HG03095 (cell line): ENCODE measurements around the gene LINC00305.

Experiments
- ATAC-seq: cut with Tn5 transposase; IDR thresholded peaks from one replicate; pipeline ENCODE4 v1.9.1; 2021; ENCODE audit warnings: moderate library complexity; ENCODE audit not compliant: unreplicated experiment

The LINC00305 gene

GRCh38 chr18:64037812-64038414 lies 111.0 kb downstream of the LINC00305 start:
- ATAC-seq = no peak

DNA sequence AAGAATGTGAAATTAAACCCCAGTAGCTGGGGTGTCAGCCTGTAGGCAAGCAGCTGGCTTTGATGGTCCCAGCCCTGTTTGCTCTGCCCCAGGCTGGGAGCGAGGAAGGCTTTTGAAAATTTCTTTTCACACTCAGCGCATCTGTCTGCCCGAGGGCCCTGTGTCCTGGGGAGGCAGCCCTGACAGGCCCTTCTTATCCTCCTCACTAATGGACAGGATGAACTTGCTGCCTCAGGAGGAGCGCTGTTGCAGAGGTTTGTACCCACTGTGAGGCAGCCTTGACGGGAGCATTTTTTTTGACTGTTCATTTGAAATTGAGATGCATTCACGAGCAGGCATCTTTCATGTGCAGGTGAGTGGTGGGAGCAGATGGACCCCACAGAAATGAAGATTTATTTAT lies 116.6 kb downstream of the LINC00305 start:
- no peak for ATAC-seq

DNA sequence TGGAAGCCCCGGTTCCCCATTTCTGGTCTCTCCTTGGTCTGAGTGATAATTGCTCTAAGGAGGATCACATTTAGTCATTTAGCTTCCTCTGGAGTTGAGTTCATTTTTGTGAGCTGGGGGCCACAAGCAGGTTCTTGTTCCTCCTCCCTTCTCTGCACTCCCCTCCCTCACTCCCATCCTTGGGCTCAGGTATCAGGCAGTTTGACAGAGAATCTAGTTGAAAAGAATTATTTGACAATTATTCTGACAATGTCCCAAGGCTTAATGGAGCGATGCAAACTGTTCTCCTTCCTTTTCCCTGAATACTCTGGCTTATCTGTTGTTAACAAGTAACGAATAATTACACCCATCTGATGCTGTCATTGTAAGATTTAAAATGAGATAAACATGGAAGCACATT lies 117.5 kb downstream of the LINC00305 start:
- ATAC-seq = no peak
